GM19468 (cell line): ENCODE data around the gene ZNF670.
"Not testable (repeated sequence)": the region's sequence is repeated elsewhere in the genome, so short reads cannot be mapped to it uniquely, and the experiment has no call there.

Experiments used
- ATAC-seq: cut with Tn5 transposase; IDR thresholded peaks from one replicate; pipeline ENCODE4 v1.9.1; 2021; ENCODE audit warnings: mild to moderate bottlenecking, moderate library complexity, moderate number of reproducible peaks; ENCODE audit not compliant: unreplicated experiment; ENCODE audit errors: extremely low read depth

ZNF670 gene

GRCh38 chr1:247054992-247055415 is 23.6 kb downstream of the ZNF670 start:
- no peak for ATAC-seq

- no peak for ATAC-seq
These were observed 30.9 kb downstream of the ZNF670 start for GRCh38 chr1:247047702-247048101.

GRCh38 chr1:247047260-247047659 is 31.4 kb downstream of the ZNF670 start:
- no peak for ATAC-seq

GRCh38 chr1:247043406-247043805 is 35.2 kb downstream of the ZNF670 start:
- no peak for ATAC-seq

GRCh38 chr1:247037511-247038320 is 40.9 kb downstream of the ZNF670 start:
- no peak for ATAC-seq

- not testable (repeated sequence) for ATAC-seq
These were observed 46.3 kb downstream of the ZNF670 start for GRCh38 chr1:247032306-247032705.
